IMR-90 (cell line): ENCODE measurements around the gene PILRA. TPM values are rescaled to one million over a fixed set of nuclear protein-coding genes. Genes with fewer than 3 reads are reported as not detected.
A peak's percentile ranks its signal among the peaks of the same experiment; 100 is the strongest.
"Not testable (repeated sequence)": the region's sequence is repeated elsewhere in the genome, so short reads cannot be mapped to it uniquely, and the experiment has no call there.

Experiments
- ATAC-seq: fragments of 200-7000 bp; cut with Tn5 transposase; 2 replicates; pipeline ENCODE4 v1.9.1; 2020; ENCODE audit warnings: low read depth, mild to moderate bottlenecking, moderate library complexity
- BruUV-seq: library from RNA; stranded (reverse); fragments of 400-500 nt; replicated peaks from 2 replicates; lab custom pipeline; 2021; lab: Mats Ljungman, UMichigan
- CTCF ChIA-PET: fragments of 300-600 bp; formaldehyde crosslinking; extraction: SDS; loops from one replicate; lab custom pipeline; 2021; ENCODE audit warnings: antibody characterized with exemption; lab: Yijun Ruan, JAX
- POLR2A ChIA-PET: fragments of 300-600 bp; sonication (Branson Sonifier 250); formaldehyde crosslinking; loops from one replicate; lab custom pipeline; 2022; ENCODE audit warnings: antibody characterized with exemption; ENCODE audit not compliant: unreplicated experiment; lab: Charles Lee
- DNase-seq: peaks from one replicate; pipeline ENCODE4 v3.0.0; 2013
- H2AFZ ChIP-seq: replicated peaks from 2 replicates; pipeline ENCODE3; 2013; ENCODE audit warnings: low read length, mild to moderate bottlenecking; ENCODE audit not compliant: poor library complexity
- H2AK5ac ChIP-seq: 2 replicates; pipeline ENCODE4 v1.6.1; 2013; ENCODE audit warnings: low read depth, low read length, inconsistent platforms
- H2AK9ac ChIP-seq: replicated peaks from 2 replicates; pipeline ENCODE3; 2013; ENCODE audit warnings: mild to moderate bottlenecking, low read depth, low read length, moderate library complexity; ENCODE audit not compliant: poor library complexity
- H2BK120ac ChIP-seq: 2 replicates; pipeline ENCODE4 v1.6.1; 2013; ENCODE audit warnings: low read depth, low read length, inconsistent platforms
- H2BK15ac ChIP-seq: 3 replicates; pipeline ENCODE4 v1.6.1; 2013; ENCODE audit warnings: low read depth, low read length, inconsistent platforms
- H2BK20ac ChIP-seq: 2 replicates; pipeline ENCODE4 v1.6.1; 2013; ENCODE audit warnings: low read depth, mild to moderate bottlenecking, inconsistent platforms, low read length, moderate library complexity
- H2BK5ac ChIP-seq: 2 replicates; pipeline ENCODE4 v1.6.1; 2013; ENCODE audit warnings: mild to moderate bottlenecking, low read depth, low read length, inconsistent platforms; ENCODE audit not compliant: poor library complexity, severe bottlenecking
- H3K14ac ChIP-seq: replicated peaks from 2 replicates; pipeline ENCODE4 v1.6.1; 2013; ENCODE audit warnings: low read depth, low read length, inconsistent platforms
- H3K18ac ChIP-seq: 2 replicates; pipeline ENCODE4 v1.6.1; 2013; ENCODE audit warnings: low read depth, low read length, control low read depth
- H3K23ac ChIP-seq: 2 replicates; pipeline ENCODE4 v1.6.1; 2013; ENCODE audit warnings: low read depth, low read length, inconsistent platforms
- H3K27ac ChIP-seq: 2 replicates; pipeline ENCODE4 v1.5.1; 2013; ENCODE audit warnings: mild to moderate bottlenecking, control low read depth, low read length; ENCODE audit not compliant: insufficient read depth
- H3K27me3 ChIP-seq: 2 replicates; pipeline ENCODE4 v1.6.1; 2013; ENCODE audit warnings: low read length; ENCODE audit not compliant: control insufficient read depth, insufficient read depth
- H3K36me3 ChIP-seq: 2 replicates; pipeline ENCODE4 v1.6.1; 2013; ENCODE audit warnings: low read length, mixed read lengths; ENCODE audit not compliant: control insufficient read depth, insufficient read depth
- H3K4ac ChIP-seq: 2 replicates; pipeline ENCODE4 v1.6.1; 2013; ENCODE audit warnings: low read depth, low read length, inconsistent platforms
- H3K4me1 ChIP-seq: 2 replicates; pipeline ENCODE4 v1.6.1; 2013; ENCODE audit warnings: low read length, mixed read lengths; ENCODE audit not compliant: control insufficient read depth, insufficient read depth
- H3K4me2 ChIP-seq: 2 replicates; pipeline ENCODE4 v1.6.1; 2013; ENCODE audit warnings: low read depth, mild to moderate bottlenecking, control low read depth, low read length, moderate library complexity
- H3K4me3 ChIP-seq: 2 replicates; pipeline ENCODE4 v1.5.1; 2013; ENCODE audit warnings: low read depth, mild to moderate bottlenecking, control low read depth, low read length, moderate library complexity; ENCODE audit not compliant: insufficient read depth
- H3K56ac ChIP-seq: 2 replicates; pipeline ENCODE4 v1.6.1; 2013; ENCODE audit warnings: low read length, inconsistent platforms; ENCODE audit not compliant: insufficient read depth; ENCODE audit errors: extremely low read depth
- H3K79me1 ChIP-seq, 2 experiments: 2 replicates each; pipeline ENCODE4 v1.6.1; 2013; ENCODE audit warnings: low read length in 2 of 2, inconsistent platforms in 1 of 2, low read depth in 1 of 2
- H3K9ac ChIP-seq: 2 replicates; pipeline ENCODE4 v1.6.1; 2013; ENCODE audit warnings: low read depth, low read length, control low read depth
- H3K9me1 ChIP-seq: 2 replicates; pipeline ENCODE4 v1.6.1; 2013; ENCODE audit warnings: low read length, inconsistent platforms; ENCODE audit not compliant: insufficient read depth
- H3K9me3 ChIP-seq: 2 replicates; pipeline ENCODE4 v1.6.1; 2013; ENCODE audit warnings: low read length; ENCODE audit not compliant: control insufficient read depth, insufficient read depth
- H4K20me1 ChIP-seq: 2 replicates; pipeline ENCODE4 v1.6.1; 2013; ENCODE audit warnings: low read length, inconsistent platforms; ENCODE audit not compliant: insufficient read depth
- H4K5ac ChIP-seq: 2 replicates; pipeline ENCODE4 v1.6.1; 2013; ENCODE audit warnings: mild to moderate bottlenecking, low read depth, low read length, control low read depth
- H4K8ac ChIP-seq, 2 experiments: 2 replicates each; pipeline ENCODE4 v1.6.1; 2013; ENCODE audit warnings: low read depth in 2 of 2, low read length in 2 of 2, control low read depth in 1 of 2, inconsistent platforms in 1 of 2
- H4K91ac ChIP-seq: 2 replicates; pipeline ENCODE4 v1.6.1; 2013; ENCODE audit warnings: low read depth, low read length, inconsistent platforms; ENCODE audit not compliant: insufficient read depth
- RAD21 ChIP-seq: IDR thresholded peaks from 2 replicates; pipeline ENCODE4 v1.6.1; 2012; ENCODE audit warnings: low read length, improper control_type of control experiment
- SMC3 ChIP-seq: fragments of 150-350 bp; IDR thresholded peaks from 2 replicates; pipeline ENCODE4 v1.6.1; 2016; ENCODE audit warnings: low read depth, mild to moderate bottlenecking, antibody characterized with exemption, low read length, moderate library complexity
- whole genome bisulfite sequencing, 2 experiments: methylation state at CpG; one replicate each; pipeline versions ENCODE4 v1.1.5 to v1.1.7; 2013; ENCODE audit warnings: missing lambda C conversion rate in 2 of 2; ENCODE audit not compliant: insufficient read length in 1 of 2; ENCODE audit errors: extremely low coverage in 2 of 2; 5-methylcytosine and 5-hydroxymethylcytosine counted together
- dilution Hi-C: fragments of 300-500 bp; cut with HindIII; formaldehyde crosslinking; loops from one replicate; pipeline ENCODE4 v1.14.3; 2018; ENCODE audit warnings: low sequenced_read_pairs; ENCODE audit not compliant: unreplicated experiment
- in situ Hi-C: fragments of 300-500 bp; cut with MboI; formaldehyde crosslinking; loops from 3 replicates; pipeline ENCODE4 v1.14.3; 2019; ENCODE audit warnings: low sequenced_read_pairs, inconsistent platforms, mixed read lengths
- intact Hi-C: fragments of 100-400 bp; cut with micrococcal nuclease; formaldehyde crosslinking; loops from 2 replicates; pipeline ENCODE4 v1.10.0; 2022
- polyA plus RNA-seq, 3 experiments: library from polyadenylated mRNA; depleted of rRNA; stranded (reverse); fragments of >200 nt; gene quantifications; 2 replicates each; pipeline ENCODE4 v1.2.3, GENCODE V29; 2012; ENCODE audit warnings: low replicate concordance in 1 of 3
- total RNA-seq: library from RNA; depleted of rRNA; stranded (reverse); fragments of >200 nt; gene quantifications from 2 replicates; pipeline ENCODE4 v1.2.3, GENCODE V29; 2012
- TF ChIP-seq, protein P1 (sequence below): conservative IDR thresholded peaks from 2 replicates; pipeline ENCODE4 v1.5.1; 2012; ENCODE audit warnings: mild to moderate bottlenecking, low read depth, low read length, improper control_type of control experiment

PILRA gene
- total and polyA plus RNA-seq, 2 of the 4 experiments (the other 2 are of a cell fraction): 0.56 TPM; not detected in 1

DNA sequence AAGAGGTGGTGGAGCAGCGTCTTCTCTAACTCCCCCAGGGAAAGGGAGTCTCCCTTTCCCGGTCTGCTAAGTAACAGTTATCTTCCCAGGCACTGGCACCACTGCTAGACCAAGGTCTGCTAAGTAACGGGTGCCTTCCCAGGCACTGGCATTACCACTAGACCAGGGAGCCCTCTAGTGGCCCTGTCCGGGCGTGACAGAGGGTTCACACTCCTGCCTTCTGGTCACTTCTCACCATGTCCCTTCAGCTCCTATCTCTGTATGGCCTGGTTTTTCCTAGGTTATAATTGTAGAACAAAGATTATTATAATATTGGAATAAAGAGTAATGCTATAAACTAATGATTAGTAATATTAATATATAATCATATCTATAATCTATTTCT is 28.0 kb upstream of the PILRA start:
- H4K20me1 ChIP-seq, H2AFZ ChIP-seq, H2BK15ac ChIP-seq, H3K18ac ChIP-seq, H3K14ac ChIP-seq, H3K56ac ChIP-seq, H3K4me2 ChIP-seq, H3K27ac ChIP-seq, H3K9me3 ChIP-seq, H2AK5ac ChIP-seq, H3K4me3 ChIP-seq, H4K5ac ChIP-seq, H3K4me1 ChIP-seq, H3K23ac ChIP-seq, CTCF ChIA-PET, H2BK20ac ChIP-seq, H4K8ac ChIP-seq, H3K9me1 ChIP-seq, H4K91ac ChIP-seq, dilution Hi-C loops, H2BK120ac ChIP-seq, H3K27me3 ChIP-seq, H3K9ac ChIP-seq, intact Hi-C loops, H3K4ac ChIP-seq, POLR2A ChIA-PET, H2AK9ac ChIP-seq, BruUV-seq, H2BK5ac ChIP-seq: not testable (repeated sequence)
- TF ChIP-seq, protein P1, sequence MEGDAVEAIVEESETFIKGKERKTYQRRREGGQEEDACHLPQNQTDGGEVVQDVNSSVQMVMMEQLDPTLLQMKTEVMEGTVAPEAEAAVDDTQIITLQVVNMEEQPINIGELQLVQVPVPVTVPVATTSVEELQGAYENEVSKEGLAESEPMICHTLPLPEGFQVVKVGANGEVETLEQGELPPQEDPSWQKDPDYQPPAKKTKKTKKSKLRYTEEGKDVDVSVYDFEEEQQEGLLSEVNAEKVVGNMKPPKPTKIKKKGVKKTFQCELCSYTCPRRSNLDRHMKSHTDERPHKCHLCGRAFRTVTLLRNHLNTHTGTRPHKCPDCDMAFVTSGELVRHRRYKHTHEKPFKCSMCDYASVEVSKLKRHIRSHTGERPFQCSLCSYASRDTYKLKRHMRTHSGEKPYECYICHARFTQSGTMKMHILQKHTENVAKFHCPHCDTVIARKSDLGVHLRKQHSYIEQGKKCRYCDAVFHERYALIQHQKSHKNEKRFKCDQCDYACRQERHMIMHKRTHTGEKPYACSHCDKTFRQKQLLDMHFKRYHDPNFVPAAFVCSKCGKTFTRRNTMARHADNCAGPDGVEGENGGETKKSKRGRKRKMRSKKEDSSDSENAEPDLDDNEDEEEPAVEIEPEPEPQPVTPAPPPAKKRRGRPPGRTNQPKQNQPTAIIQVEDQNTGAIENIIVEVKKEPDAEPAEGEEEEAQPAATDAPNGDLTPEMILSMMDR: peak; percentile 35; the same call in 1 of the 2 replicates
- TF ChIP-seq RAD21 (peak; percentile 19; the same call in 1 of the 2 replicates), SMC3 (peak; percentile 16; the same call in 1 of the 2 replicates)
- in situ Hi-C loops: loop anchor here (10.0 kb wide), 1 partner anchor 210 kb away; no protein-coding TSS in a partner anchor
- ATAC-seq (peak; percentile 58), DNase-seq (peak; percentile 53)
- no CpG with 5 or more reads among the region's 5 CpGs for WGBS, 2 experiments
- Histone ChIP-seq H3K79me1 (peaks cover 21 to 23% of the 10 kb centered on the region in 2 experiments), H3K36me3 (peaks cover 38% of the 10 kb centered on the region)
